GM18861 (cell line): ENCODE measurements around the gene RBP5.

Experiments used
- ATAC-seq: cut with Tn5 transposase; IDR thresholded peaks from one replicate; pipeline ENCODE4 v1.9.1; 2021; ENCODE audit not compliant: unreplicated experiment

The RBP5 gene

GRCh38 chr12:7102582-7102981, 26.1 kb downstream of the RBP5 start:
- ATAC-seq = no peak

DNA sequence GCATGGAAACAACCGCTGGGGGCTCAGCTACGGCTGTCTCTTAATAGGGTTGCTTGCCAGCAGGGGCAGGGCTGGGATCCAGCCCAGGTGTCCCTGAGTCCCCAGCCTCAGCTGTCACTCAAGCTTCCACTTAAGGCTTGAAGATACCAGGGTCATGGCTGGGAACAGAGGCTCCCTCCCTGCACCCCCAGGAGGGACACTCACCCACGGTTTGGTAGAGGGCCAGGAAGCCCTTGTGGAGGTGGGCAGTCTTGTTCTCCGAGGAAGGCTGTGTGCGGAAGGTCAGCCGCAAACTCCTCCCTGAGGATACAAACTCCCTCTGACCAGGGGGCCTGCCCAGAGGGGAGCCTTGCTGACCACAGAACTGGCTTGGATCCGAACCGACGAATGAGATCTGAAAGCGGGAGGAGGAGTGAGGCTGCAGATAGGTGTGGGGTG, 27.0 kb downstream of the RBP5 start:
- ATAC-seq = no peak

GRCh38 chr12:7101047-7101693, 27.5 kb downstream of the RBP5 start:
- ATAC-seq = no peak

DNA sequence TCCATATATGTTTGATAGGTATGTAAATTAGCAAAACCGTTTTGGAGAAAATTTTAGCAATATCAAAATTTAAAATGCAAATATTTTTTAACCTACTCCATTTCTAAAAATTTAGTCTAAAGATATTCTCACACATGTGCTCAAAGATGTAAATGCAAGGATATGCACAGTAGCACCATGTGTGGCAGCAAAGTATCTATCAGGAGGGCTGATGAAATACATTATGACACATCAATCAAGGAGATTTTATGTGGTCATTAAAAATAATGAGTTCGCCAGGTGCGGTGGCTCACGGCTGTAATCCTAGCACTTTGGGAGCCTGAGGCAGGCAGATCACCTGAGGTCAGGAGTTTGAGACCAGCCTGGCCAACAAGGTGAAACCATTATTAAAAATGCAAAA, 28.4 kb downstream of the RBP5 start:
- no peak for ATAC-seq

DNA sequence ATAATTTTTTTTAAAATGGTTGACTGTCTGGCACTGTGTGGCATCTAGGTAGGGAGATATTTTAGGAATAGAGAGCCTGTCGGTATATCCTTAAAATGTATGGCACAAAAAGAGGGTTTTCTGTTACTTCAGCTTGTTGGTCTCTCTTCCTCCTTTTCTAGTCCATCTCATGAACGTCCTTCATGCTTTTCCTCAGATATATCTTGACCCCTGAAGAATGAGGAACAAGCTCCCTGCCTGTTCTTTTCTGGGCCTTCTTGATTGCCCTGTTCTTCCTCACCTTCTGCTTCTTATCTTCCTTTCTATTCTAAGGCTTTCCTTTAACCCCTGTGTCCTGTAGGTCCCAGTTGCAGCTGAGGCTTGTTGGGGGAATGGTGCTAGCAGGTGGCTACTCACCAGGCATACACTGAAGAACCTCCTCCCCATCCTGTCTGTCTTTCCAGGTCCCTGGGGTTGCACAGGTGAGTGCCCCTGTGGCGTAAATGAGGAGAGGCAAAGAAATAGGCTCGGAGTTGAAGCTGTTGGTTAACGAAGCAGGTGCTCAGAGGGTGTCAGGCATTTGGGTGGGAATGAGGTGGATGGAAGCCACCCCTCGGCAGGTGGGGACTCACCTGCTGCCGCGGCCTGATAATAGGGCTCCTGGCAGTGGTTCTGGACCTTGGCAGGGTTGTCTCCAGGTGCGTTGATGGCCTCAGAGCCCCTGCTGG, 29.2 kb downstream of the RBP5 start:
- no peak for ATAC-seq

DNA sequence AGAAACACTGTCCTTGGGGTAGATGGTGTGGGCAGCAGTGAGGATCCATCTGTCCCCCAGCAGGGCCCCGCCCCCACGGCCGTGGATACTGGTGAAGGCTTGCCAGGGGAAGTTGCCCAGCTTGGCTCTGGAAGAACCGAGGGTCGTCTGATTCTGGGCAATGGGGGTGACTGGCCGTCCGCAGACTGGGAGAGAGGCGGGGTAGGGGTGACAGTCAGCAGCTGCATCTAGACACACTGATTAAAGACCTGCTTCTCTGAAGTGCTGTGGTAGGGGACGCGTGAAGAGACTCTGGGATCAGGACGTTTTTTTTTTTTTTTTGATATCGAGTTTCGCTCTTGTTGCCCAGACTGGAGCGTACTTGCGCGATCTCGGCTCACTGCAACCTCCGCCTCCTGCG, 31.7 kb downstream of the RBP5 start:
- ATAC-seq = no peak

- ATAC-seq = no peak
These were observed 32.4 kb downstream of the RBP5 start for GRCh38 chr12:7096006-7096932.

- ATAC-seq = no peak
These were observed 34.8 kb downstream of the RBP5 start for GRCh38 chr12:7093892-7094291.

- ATAC-seq = no peak
These were observed 35.2 kb downstream of the RBP5 start for GRCh38 chr12:7093486-7093885.

- no peak for ATAC-seq
These were observed 35.7 kb downstream of the RBP5 start for GRCh38 chr12:7092986-7093460.

GRCh38 chr12:7092229-7092985, 36.3 kb downstream of the RBP5 start, which contains the start of gene C1R:
Gene C1R, minus strand, starts transcription at chr12:7092445. Its CDS starts 57 bp downstream, at chr12:7092388.
- no peak for ATAC-seq

GRCh38 chr12:7091660-7092228, 36.9 kb downstream of the RBP5 start:
- no peak for ATAC-seq

DNA sequence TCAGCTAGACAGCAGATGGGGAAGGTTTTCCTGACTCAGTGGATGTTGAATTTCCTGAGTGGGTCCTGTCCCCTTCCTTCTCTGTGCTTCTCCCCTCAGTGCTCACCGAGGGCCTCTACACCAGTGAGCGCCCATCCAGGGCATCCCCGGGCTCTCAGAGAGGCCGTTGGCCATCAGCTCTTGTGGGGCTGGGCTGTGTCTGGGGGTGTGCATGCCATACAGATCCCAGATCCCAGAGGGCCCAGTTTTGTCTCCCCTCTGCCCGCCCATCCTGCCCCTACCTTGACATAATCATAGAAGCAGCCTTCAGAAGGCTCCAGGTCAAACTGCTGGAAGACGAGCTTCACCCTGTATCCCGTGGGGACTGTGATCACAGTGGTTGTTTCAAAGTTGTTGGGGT, 37.5 kb downstream of the RBP5 start:
- no peak for ATAC-seq

GRCh38 chr12:7090222-7090998, 38.3 kb downstream of the RBP5 start:
- no peak for ATAC-seq

DNA sequence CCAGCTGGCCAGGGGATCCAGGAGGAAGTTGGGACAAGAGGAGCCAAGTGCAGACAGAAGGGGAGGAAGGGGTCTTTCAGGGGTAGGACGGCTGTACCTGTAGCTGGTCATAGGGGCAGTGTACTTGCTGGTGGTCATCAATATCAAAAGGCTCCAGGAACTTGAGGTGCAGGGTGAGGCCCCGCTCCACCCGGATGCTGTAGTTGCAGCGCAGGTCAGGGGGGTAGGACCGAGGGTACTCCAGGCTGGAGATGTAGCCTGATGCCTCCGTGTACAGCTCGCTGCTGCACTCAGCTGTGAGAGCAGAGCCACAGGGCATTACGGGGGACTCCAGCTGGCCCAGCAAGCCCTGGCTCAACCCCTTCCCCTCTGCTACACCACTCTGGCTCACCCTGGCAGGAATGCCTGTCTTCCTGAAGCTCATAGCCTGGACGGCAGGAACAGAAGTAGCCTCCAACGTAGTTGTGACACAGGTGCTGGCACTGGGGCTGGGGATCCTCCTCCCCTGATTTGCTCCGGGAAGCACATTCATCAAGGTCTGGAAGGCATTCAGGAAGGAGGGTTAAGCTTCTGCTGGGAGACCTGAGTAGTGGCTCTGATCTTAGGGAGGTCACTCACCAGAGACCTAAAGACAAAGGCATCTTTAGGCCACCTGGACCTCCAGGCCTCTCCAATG, 39.4 kb downstream of the RBP5 start:
- ATAC-seq = no peak

DNA sequence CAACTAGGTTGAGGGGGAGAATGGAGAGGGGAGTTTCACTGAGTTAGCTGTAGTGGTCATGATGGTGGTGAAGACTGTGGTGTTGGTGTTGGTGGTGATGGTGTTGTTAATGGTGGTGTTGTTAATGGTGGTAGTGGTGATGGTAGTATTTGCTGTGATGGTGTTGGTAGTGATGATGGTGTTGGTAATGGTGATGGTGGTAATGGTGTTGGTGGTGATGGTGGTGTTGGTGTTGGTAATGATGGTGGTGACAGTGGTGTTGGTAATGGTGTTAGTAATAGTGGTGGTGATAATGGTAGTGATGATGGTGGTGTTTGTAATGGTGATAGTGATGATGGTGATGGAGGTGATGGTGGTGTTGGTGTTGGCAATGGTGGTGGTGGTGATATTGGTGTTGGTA, 45.6 kb downstream of the RBP5 start:
- no peak for ATAC-seq

DNA sequence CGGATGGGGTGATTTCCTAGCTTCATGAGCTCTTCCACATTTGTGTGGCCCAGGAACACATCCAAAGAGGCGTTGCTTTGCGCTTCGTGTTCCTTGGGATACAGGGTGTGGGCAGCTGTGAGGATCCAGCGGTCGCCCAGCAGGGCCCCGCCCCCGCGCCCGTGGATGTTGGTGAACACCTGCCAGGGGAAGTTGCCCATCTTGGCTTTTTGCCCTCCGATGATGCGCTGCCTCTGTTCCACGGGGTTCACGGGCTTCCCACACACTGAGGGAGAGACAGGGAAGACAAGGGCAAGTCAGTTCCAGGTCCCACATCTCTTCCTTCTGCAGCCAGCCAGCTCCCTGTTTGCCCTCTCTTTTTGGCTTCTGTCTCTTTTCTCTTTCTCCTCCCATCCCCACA, 47.7 kb downstream of the RBP5 start:
- no peak for ATAC-seq

- no peak for ATAC-seq
These were observed 48.9 kb downstream of the RBP5 start for GRCh38 chr12:7079826-7080125.

GRCh38 chr12:7078163-7078562, 50.5 kb downstream of the RBP5 start:
- ATAC-seq = no peak
